Peyer's patch (tissue), 4 donors: ENCODE measurements around the gene GLMN. TPM values are rescaled to one million over a fixed set of nuclear protein-coding genes. Genes with fewer than 3 reads are reported as not detected.

ENCODE experiments used
- DNase-seq, 3 donors: peaks; one replicate each; pipeline ENCODE4 v3.0.0-alpha.2; 2017 to 2019
- H3K27ac ChIP-seq, 4 donors: fragments of 200-600 bp; sonication (generic); one replicate each; pipeline ENCODE4 v1.5.1; 2016 to 2019
- H3K27me3 ChIP-seq, 2 donors: fragments of 200-600 bp; sonication (generic); one replicate each; pipeline ENCODE4 v1.5.1; 2019
- H3K36me3 ChIP-seq, 3 donors: fragments of 200-600 bp; sonication (generic); one replicate each; pipeline ENCODE4 v1.5.1; 2016 to 2019
- H3K4me1 ChIP-seq, 4 donors: fragments of 200-600 bp; sonication (generic); one replicate each; pipeline ENCODE4 v1.5.1; 2016 to 2019
- H3K4me3 ChIP-seq, 4 donors: fragments of 200-600 bp; sonication (generic); 1 replicate in 3 of 4; 2 replicates in 1 of 4; pipeline ENCODE4 v1.5.1; 2016 to 2019; ENCODE audit warnings: mild to moderate bottlenecking in 1 of 4
- H3K9me3 ChIP-seq, 4 donors: fragments of 200-600 bp; sonication (generic); one replicate each; pipeline ENCODE4 v1.5.1; 2016 to 2019; ENCODE audit warnings: mild to moderate bottlenecking in 1 of 4
- POLR2A ChIP-seq, 2 donors: fragments of 450-650 bp; IDR thresholded peaks; one replicate each; pipeline ENCODE4 v1.5.1; 2017; ENCODE audit warnings: antibody characterized with exemption in 2 of 2, mild to moderate bottlenecking in 2 of 2, moderate library complexity in 2 of 2
- total RNA-seq, 4 donors: library from RNA; depleted of rRNA; stranded (reverse); fragments of >200 nt; gene quantifications; one replicate each; pipeline ENCODE4 v1.1.0, GENCODE V29; 2016
- TF ChIP-seq, protein P1 (sequence below), 6 experiments: fragments of 450-650 bp in 4 of 6; fragments of 200-600 bp in 2 of 6; sonication (generic) in 1 of 6; IDR thresholded peaks; one replicate each; pipeline ENCODE4 v1.5.1; 2017 to 2019; ENCODE audit warnings: antibody characterized with exemption in 6 of 6, mild to moderate bottlenecking in 3 of 6, moderate library complexity in 1 of 6

GLMN gene
- total RNA-seq, 4 donors from 2014 or later: 1.1 to 19.8 (median 3.8) TPM

DNA sequence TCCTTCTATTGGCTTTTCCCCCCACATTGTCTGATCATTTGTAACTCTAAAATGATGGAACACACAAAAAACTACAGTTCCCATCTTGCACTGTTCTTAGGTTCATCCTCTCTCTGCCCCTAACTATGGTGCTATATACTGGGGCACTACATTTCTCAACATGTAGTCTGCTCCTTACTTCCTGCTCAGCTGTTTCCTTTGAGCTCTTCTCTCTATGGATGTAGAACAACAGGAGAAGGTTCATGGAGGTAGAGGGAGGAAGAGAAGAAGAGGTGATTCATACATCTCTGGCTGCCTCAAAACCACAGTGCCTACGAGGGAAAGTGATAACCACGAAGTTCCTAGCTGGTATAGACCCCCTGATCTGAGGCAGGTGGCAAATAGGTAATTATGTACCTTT, 88.1 kb downstream of the GLMN start:
- DNase-seq: no peak
- Histone ChIP-seq H3K4me3 (no peak overlapping the region), H3K27me3 (no peaks in the 10 kb centered on the region), H3K4me1 (no peaks in the 10 kb centered on the region), H3K27ac (no peak overlapping the region), H3K36me3 (no peaks in the 10 kb centered on the region), H3K9me3 (peaks cover 0 to 4% (median 0%) of the 10 kb centered on the region in 4 donors)
- TF ChIP-seq POLR2A (IDR thresholded peaks at IDR 0.05): no peak
- TF ChIP-seq, protein P1, sequence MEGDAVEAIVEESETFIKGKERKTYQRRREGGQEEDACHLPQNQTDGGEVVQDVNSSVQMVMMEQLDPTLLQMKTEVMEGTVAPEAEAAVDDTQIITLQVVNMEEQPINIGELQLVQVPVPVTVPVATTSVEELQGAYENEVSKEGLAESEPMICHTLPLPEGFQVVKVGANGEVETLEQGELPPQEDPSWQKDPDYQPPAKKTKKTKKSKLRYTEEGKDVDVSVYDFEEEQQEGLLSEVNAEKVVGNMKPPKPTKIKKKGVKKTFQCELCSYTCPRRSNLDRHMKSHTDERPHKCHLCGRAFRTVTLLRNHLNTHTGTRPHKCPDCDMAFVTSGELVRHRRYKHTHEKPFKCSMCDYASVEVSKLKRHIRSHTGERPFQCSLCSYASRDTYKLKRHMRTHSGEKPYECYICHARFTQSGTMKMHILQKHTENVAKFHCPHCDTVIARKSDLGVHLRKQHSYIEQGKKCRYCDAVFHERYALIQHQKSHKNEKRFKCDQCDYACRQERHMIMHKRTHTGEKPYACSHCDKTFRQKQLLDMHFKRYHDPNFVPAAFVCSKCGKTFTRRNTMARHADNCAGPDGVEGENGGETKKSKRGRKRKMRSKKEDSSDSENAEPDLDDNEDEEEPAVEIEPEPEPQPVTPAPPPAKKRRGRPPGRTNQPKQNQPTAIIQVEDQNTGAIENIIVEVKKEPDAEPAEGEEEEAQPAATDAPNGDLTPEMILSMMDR (IDR thresholded peaks at IDR 0.05): no peak

DNA sequence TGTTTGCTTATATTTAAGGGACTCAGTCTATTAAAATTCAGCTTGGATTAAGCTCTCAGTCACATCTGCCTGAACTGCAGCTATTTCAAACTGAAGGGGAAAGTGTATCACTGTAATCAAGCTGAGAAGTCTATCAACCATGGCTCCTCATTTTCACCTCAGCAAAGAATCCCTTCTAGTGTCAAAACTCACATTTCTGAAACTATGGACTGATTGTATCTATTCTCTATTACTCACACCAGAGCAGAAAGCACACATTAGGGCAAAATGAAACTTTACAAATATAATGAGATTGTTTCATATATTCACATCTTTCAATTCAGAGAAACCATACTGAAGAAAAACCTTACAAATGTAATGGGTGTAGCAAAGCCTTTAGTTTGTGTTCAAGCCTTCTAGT, 95.7 kb downstream of the GLMN start:
- Histone ChIP-seq H3K4me3 (no peak overlapping the region), H3K4me1 (no peaks in the 10 kb centered on the region), H3K36me3 (no peaks in the 10 kb centered on the region), H3K9me3 (peaks cover 0 to 4% (median 0%) of the 10 kb centered on the region in 4 donors), H3K27ac (no peak overlapping the region), H3K27me3 (no peaks in the 10 kb centered on the region)
- DNase-seq: no peak
- TF ChIP-seq, protein P1 (IDR thresholded peaks at IDR 0.05): no peak
- TF ChIP-seq POLR2A (IDR thresholded peaks at IDR 0.05): no peak

DNA sequence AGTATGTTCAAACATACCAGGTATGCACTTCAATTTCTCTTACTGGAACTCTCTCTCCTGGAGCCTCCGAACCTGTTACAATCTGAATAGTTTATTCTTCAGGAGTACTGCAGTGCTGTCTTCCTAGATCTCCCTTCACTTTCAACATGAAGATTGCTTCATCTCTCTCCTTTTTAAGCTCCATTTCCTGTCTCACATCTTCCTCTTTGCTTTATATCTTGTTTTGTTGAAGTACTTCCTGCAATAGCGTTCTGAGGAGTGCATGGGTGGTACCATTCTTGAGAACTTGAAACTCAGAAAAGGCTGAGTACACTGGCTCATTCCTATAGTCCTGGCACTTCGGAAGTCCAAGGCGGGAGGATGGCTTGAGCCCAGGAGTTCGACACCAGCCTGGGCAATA, 96.8 kb downstream of the GLMN start:
- Histone ChIP-seq H3K4me1 (no peaks in the 10 kb centered on the region), H3K4me3 (no peak overlapping the region), H3K27ac (no peak overlapping the region), H3K27me3 (no peaks in the 10 kb centered on the region), H3K36me3 (no peaks in the 10 kb centered on the region), H3K9me3 (peaks cover 0 to 4% (median 0%) of the 10 kb centered on the region in 4 donors)
- no peak for DNase-seq
- TF ChIP-seq, protein P1 (IDR thresholded peaks at IDR 0.05): no peak
- TF ChIP-seq POLR2A (IDR thresholded peaks at IDR 0.05): no peak

Other genes with a start within 250 kb of the GLMN start
- not detected for gene SETSIP, start 223.6 kb downstream of the GLMN start, total RNA-seq
- 10 to 100 TPM in 1 of 4 donors, 1 to 10 TPM in 3; 2.5 to 11.6 (median 4.5) TPM for gene BTBD8, start 218.6 kb downstream of the GLMN start, total RNA-seq
- not detected for gene C1orf146, start 81.1 kb downstream of the GLMN start, total RNA-seq
- gene RPAP2, start 72 bp upstream of the GLMN start, total RNA-seq: 10 to 100 TPM in 2 of 4 donors, 1 to 10 TPM in 2; 5.8 to 13.0 (median 10.3) TPM
- gene GFI1, start 187.9 kb upstream of the GLMN start, total RNA-seq: 10 to 100 TPM in 1 of 4 donors, 1 to 10 TPM in 3; 6.5 to 15.5 (median 9.1) TPM